Muscle layer of colon (tissue), 2 donors: Measurements from ENCODE around the gene FRMPD2.

ENCODE experiments used
- H3K27ac ChIP-seq: one replicate; pipeline ENCODE4 v1.7.0; 2013; ENCODE audit warnings: low read depth, mild to moderate bottlenecking, low read length, moderate library complexity
- H3K27me3 ChIP-seq, 2 donors: one replicate each; pipeline ENCODE4 v1.7.0; 2013; ENCODE audit warnings: low read length in 2 of 2, mild to moderate bottlenecking in 2 of 2; ENCODE audit not compliant: insufficient read depth in 2 of 2, control insufficient read depth in 1 of 2
- H3K36me3 ChIP-seq: one replicate; pipeline ENCODE4 v1.7.0; 2013; ENCODE audit warnings: mild to moderate bottlenecking, low read length; ENCODE audit not compliant: insufficient read depth
- H3K4me1 ChIP-seq: one replicate; pipeline ENCODE4 v1.7.0; 2013; ENCODE audit warnings: mild to moderate bottlenecking, low read length; ENCODE audit not compliant: insufficient read depth
- H3K4me3 ChIP-seq, 2 donors: one replicate each; pipeline ENCODE4 v1.7.0; 2013; ENCODE audit warnings: low read length in 2 of 2, low read depth in 1 of 2, mild to moderate bottlenecking in 1 of 2, moderate library complexity in 1 of 2
- H3K9ac ChIP-seq: one replicate; pipeline ENCODE4 v1.7.0; 2013; ENCODE audit warnings: low read length
- H3K9me3 ChIP-seq: one replicate; pipeline ENCODE4 v1.7.0; 2013; ENCODE audit warnings: mild to moderate bottlenecking, low read length
- donor health status: abdominal sarcoma.
- donor health status: Adenocarcinoma of cecum.

FRMPD2 gene

GRCh38 chr10:48239618-48240017 lies 34.9 kb downstream of the FRMPD2 start:
- no peak overlapping the region for H3K9ac ChIP-seq
- H3K27me3 ChIP-seq: no peaks in the 10 kb centered on the region
- no peak overlapping the region for H3K27ac ChIP-seq
- no peaks in the 10 kb centered on the region for H3K36me3 ChIP-seq
- no peak overlapping the region for H3K4me3 ChIP-seq
- no peaks in the 10 kb centered on the region for H3K9me3 ChIP-seq
- H3K4me1 ChIP-seq: no peaks in the 10 kb centered on the region

GRCh38 chr10:48238826-48239520 lies 35.5 kb downstream of the FRMPD2 start:
- H3K36me3 ChIP-seq: no peaks in the 10 kb centered on the region
- H3K4me3 ChIP-seq: no peak overlapping the region
- no peaks in the 10 kb centered on the region for H3K9me3 ChIP-seq
- H3K27me3 ChIP-seq: no peaks in the 10 kb centered on the region
- H3K27ac ChIP-seq: no peak overlapping the region
- no peaks in the 10 kb centered on the region for H3K4me1 ChIP-seq
- H3K9ac ChIP-seq: no peak overlapping the region

GRCh38 chr10:48237259-48238250 lies 36.9 kb downstream of the FRMPD2 start:
- H3K36me3 ChIP-seq: no peaks in the 10 kb centered on the region
- H3K9me3 ChIP-seq: no peaks in the 10 kb centered on the region
- H3K27ac ChIP-seq: no peak overlapping the region
- H3K9ac ChIP-seq: no peak overlapping the region
- no peaks in the 10 kb centered on the region for H3K27me3 ChIP-seq
- H3K4me1 ChIP-seq: no peaks in the 10 kb centered on the region
- no peak overlapping the region for H3K4me3 ChIP-seq

GRCh38 chr10:48236199-48236621 lies 38.3 kb downstream of the FRMPD2 start:
- no peak overlapping the region for H3K9ac ChIP-seq
- no peak overlapping the region for H3K4me3 ChIP-seq
- H3K27ac ChIP-seq: no peak overlapping the region
- no peaks in the 10 kb centered on the region for H3K4me1 ChIP-seq
- no peaks in the 10 kb centered on the region for H3K27me3 ChIP-seq
- no peaks in the 10 kb centered on the region for H3K36me3 ChIP-seq
- H3K9me3 ChIP-seq: no peaks in the 10 kb centered on the region

- Histone ChIP-seq H3K4me3 (no peak overlapping the region), H3K4me1 (no peaks in the 10 kb centered on the region), H3K9me3 (no peaks in the 10 kb centered on the region), H3K27me3 (no peaks in the 10 kb centered on the region), H3K27ac (no peak overlapping the region), H3K36me3 (no peaks in the 10 kb centered on the region), H3K9ac (no peak overlapping the region)
Measured at GRCh38 chr10:48235501-48235900, 39.0 kb downstream of the FRMPD2 start.

- Histone ChIP-seq H3K9me3 (no peaks in the 10 kb centered on the region), H3K9ac (no peak overlapping the region), H3K36me3 (no peaks in the 10 kb centered on the region), H3K27me3 (no peaks in the 10 kb centered on the region), H3K27ac (no peak overlapping the region), H3K4me3 (no peak overlapping the region), H3K4me1 (no peaks in the 10 kb centered on the region)
Measured at GRCh38 chr10:48234787-48235186, 39.7 kb downstream of the FRMPD2 start.

- H3K9me3 ChIP-seq: no peaks in the 10 kb centered on the region
- no peaks in the 10 kb centered on the region for H3K4me1 ChIP-seq
- no peak overlapping the region for H3K27ac ChIP-seq
- H3K36me3 ChIP-seq: no peaks in the 10 kb centered on the region
- H3K9ac ChIP-seq: no peak overlapping the region
- H3K4me3 ChIP-seq: no peak overlapping the region
- H3K27me3 ChIP-seq: no peaks in the 10 kb centered on the region
Measured at GRCh38 chr10:48234295-48234694, 40.2 kb downstream of the FRMPD2 start.

GRCh38 chr10:48233559-48234005 lies 40.9 kb downstream of the FRMPD2 start:
- H3K9ac ChIP-seq: no peak overlapping the region
- no peaks in the 10 kb centered on the region for H3K27me3 ChIP-seq
- no peaks in the 10 kb centered on the region for H3K4me1 ChIP-seq
- no peaks in the 10 kb centered on the region for H3K36me3 ChIP-seq
- no peak overlapping the region for H3K4me3 ChIP-seq
- no peaks in the 10 kb centered on the region for H3K9me3 ChIP-seq
- H3K27ac ChIP-seq: no peak overlapping the region

GRCh38 chr10:48232717-48233447 lies 41.6 kb downstream of the FRMPD2 start:
- Histone ChIP-seq H3K4me1 (no peaks in the 10 kb centered on the region), H3K27ac (no peak overlapping the region), H3K9me3 (no peaks in the 10 kb centered on the region), H3K36me3 (no peaks in the 10 kb centered on the region), H3K9ac (no peak overlapping the region), H3K4me3 (no peak overlapping the region), H3K27me3 (no peaks in the 10 kb centered on the region)

- Histone ChIP-seq H3K27ac (no peak overlapping the region), H3K9ac (no peak overlapping the region), H3K36me3 (no peaks in the 10 kb centered on the region), H3K4me1 (no peaks in the 10 kb centered on the region), H3K9me3 (no peaks in the 10 kb centered on the region), H3K27me3 (no peaks in the 10 kb centered on the region), H3K4me3 (no peak overlapping the region)
Measured at GRCh38 chr10:48231699-48232315, 42.7 kb downstream of the FRMPD2 start.

- Histone ChIP-seq H3K4me1 (no peaks in the 10 kb centered on the region), H3K9me3 (no peaks in the 10 kb centered on the region), H3K9ac (no peak overlapping the region), H3K27me3 (no peaks in the 10 kb centered on the region), H3K36me3 (no peaks in the 10 kb centered on the region), H3K27ac (no peak overlapping the region), H3K4me3 (no peak overlapping the region)
Measured at GRCh38 chr10:48231178-48231577, 43.3 kb downstream of the FRMPD2 start.
